SKM-1 treated with dmso at 0.1 percent for 144 hours (cell line): ENCODE measurements around the gene CCDC30.

Source experiments
- DNase-seq: peaks from one replicate; lab custom pipeline; 2025; ENCODE audit not compliant: unreplicated experiment; lab: John Stamatoyannopoulos, UW

Gene CCDC30

DNA sequence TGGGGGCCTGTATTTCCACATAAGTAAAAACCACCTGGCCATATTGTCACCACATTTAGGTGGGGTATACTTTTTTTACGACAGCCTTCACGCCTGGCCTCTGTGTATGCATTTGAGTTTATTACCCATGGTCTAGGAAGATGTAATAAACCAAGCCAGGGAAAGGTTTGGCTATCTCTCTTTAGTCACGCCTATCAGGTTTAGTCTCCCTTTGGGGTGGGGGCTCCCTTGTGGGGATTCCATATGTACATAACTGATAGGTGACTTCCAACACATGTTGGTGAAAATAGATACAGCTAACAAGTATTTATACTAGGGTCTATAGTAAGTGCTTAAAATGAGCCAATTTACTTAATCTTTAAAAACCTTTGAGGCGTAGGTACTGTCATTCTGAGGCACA is 223.3 kb downstream of the CCDC30 start:
- no peak for DNase-seq

DNA sequence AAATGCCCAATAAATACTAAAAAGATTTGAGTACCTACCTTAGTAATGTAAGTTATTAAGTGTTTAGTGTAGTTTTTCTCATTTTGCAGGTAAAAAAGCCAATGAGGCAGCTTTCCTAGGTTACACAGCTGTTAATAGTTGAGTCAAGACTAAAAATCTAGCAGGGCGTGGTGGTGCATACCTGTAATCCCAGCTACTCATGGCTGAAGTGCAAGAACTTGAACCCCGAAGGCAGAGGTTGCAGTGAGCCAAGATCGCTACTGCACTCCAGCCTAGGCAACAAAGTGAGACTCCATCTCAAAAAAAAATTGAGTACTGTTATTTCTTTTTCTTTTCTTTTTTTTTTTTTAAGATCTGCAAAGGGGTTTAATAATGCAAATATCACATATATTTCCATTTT is 226.8 kb downstream of the CCDC30 start:
- no peak for DNase-seq

DNA sequence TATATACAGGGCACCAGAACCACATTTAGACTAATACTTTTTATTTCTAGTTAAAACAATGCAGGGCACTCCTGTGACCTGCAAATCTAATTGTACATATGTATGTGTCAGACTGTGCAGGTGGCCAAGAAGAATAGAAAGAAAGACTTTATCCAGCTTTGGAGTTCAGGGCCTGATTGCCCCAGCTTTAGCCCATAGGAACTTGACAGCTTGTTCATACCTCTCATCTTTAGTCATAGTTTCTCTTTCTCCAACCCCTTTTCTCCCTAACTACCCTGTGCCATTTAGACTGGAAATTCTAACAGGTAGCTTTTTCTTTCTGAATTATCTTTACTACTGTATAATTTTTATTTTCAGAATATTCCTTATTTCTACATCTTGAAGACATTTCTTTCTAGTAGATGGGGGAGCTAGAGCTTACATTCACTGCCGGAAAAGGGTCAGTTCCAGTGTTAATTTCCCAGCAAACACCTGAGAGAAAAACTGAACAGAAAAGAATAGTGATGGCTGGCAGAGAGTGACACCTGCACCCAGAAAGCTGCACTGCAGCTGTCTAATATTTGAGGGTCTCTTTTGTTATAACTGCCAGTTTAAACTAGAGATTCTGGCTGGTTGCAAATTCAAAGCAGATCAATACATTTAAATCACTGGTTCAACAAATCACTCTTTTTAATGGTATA is 227.5 kb downstream of the CCDC30 start:
- DNase-seq: no peak

DNA sequence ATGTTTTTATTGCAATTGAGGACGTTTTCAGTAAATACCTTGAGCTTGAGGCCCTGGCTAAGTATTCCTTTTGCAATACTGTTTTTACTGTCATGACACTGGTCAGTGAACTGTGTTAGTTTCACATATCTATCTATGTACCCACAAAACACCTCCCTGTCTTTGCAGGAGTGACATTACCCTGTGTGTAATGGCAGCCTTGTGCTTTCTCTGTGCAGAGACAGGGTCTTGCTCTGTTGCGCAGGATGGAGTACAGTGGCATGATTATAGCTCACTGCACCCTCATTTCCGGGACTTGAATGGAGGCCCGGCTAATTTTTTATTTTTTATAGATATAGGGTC is 228.0 kb downstream of the CCDC30 start:
- DNase-seq: no peak

DNA sequence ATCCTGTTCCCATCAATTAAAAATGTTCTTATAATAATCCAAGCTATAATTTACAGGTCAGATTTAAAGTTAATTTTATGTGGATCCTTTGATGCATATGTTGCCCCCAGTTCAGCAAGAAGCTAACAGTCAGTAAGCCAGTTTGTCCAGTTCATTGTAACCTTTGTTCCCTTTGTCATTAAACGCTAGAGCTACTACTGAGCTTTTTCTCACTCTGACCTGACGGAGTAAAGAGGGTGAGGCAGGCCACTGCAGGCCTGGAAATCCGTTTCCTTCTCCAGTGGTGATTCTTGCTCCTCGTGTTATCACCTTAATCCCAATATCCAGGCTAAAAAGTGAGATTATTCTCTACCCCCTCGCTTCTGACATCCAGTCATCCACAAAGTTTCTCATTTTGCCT is 229.4 kb downstream of the CCDC30 start:
- DNase-seq: no peak

DNA sequence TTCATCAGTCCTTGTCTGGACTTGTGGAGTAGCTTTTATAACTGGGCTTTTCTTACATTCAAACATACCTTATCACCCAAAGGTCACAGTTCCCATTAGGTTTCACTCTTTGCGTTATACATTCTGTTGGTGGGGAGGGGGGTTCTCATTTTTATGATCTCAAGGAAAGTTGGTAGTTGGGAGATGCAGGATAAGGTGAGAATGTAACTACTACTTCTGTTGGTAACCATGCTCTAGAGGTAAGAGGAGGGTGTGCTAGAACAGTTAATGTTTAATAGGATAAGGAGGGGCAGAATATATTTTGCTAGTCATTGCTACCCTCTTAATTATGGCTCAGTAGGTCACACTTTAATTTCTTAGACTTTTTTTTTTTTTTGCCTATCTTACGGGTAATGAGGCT is 229.8 kb downstream of the CCDC30 start:
- no peak for DNase-seq

DNA sequence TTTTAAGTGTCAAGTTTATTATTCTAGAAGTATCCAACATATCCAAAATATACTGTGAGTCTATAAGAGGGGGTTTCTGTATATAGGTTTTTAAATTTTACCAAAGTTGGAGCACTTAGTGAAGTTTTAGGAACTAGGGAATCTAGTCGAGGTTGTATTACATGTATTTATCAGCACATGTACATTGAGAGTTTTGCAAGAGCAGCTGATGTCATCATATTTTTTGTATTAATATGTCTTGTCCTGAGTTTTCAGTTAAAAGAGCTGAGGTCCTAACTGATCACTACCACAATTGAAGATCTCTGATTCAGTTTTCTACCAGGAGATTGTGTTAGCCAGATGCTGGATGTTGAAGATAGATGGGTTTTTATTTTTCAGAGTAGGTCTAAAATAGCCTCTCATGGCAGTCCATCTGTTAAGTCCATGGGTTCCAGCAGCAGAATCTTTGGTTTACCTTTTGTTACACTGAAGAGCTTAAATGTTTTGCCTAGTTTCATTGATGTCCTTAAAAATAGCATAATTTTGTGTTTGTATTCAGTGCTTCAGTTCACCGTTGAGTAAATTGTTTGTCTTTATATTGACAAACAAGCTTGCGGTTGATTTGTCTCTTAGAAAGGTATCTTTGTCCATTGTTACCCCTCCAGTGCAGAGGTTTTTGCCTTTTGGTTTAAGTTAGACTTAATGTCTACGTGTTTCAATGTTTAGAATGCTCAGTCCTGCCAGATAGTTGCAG is 235.2 kb downstream of the CCDC30 start:
- no peak for DNase-seq

DNA sequence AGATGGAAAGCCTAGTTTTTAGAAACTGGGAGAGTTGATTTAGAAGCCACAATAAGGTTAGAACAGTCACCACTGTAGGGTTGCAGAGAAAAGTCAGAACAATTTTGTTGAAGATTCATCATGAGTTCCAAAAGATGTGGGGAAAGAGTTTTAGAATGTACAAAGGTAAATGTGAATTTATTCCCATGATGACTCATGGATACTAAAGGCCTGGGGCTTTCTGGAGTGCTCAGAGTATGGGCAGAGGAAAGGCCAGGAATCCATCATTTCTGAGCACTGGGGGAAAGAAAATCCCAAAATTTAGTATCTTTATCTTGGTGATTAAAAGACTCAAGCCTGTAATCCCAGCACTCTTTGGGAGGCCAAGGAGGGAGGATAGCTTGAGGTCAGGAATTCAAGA is 236.9 kb downstream of the CCDC30 start:
- DNase-seq: no peak

DNA sequence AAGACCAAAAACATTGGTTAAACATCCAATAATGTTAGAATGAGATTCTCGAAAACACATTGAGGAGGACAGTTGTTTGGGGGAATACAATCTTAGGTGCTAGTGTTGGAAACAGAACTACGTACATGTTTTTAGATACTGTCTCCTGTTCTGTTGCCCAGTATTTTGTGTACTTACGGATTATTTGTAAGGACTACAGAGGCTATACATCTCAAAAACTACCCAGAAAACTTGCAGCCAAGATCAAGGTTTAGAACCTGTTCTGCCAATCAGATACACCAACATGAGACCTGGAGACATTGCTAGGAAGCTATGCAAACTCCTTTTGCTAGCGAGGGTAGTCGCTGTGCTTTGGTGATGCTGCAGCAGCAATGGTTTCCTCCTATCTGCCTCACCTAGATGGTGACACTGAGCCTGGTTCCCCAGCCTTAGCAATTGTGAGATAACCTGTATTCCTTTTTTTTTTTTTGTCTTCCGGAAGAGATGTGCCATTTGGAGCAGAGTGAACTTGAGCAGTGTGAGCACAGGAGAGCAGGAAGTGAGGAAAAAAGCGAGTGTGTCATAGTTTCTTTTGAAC is 240.9 kb downstream of the CCDC30 start:
- no peak for DNase-seq
